NT2/D1 (cell line): ENCODE results near the gene NCBP2.

Experiments used
- SUZ12 ChIP-seq: IDR thresholded peaks from 2 replicates; pipeline ENCODE4 v1.6.1; 2011; ENCODE audit not compliant: insufficient read length, insufficient read depth; ENCODE audit errors: extremely low read depth
- YY1 ChIP-seq: IDR thresholded peaks from 2 replicates; pipeline ENCODE4 v1.6.1; 2011; ENCODE audit not compliant: insufficient read length, insufficient read depth
- ZNF274 ChIP-seq: IDR thresholded peaks from 2 replicates; pipeline ENCODE4 v1.6.1; 2011; ENCODE audit warnings: mild to moderate bottlenecking, low read depth, low read length

DNA sequence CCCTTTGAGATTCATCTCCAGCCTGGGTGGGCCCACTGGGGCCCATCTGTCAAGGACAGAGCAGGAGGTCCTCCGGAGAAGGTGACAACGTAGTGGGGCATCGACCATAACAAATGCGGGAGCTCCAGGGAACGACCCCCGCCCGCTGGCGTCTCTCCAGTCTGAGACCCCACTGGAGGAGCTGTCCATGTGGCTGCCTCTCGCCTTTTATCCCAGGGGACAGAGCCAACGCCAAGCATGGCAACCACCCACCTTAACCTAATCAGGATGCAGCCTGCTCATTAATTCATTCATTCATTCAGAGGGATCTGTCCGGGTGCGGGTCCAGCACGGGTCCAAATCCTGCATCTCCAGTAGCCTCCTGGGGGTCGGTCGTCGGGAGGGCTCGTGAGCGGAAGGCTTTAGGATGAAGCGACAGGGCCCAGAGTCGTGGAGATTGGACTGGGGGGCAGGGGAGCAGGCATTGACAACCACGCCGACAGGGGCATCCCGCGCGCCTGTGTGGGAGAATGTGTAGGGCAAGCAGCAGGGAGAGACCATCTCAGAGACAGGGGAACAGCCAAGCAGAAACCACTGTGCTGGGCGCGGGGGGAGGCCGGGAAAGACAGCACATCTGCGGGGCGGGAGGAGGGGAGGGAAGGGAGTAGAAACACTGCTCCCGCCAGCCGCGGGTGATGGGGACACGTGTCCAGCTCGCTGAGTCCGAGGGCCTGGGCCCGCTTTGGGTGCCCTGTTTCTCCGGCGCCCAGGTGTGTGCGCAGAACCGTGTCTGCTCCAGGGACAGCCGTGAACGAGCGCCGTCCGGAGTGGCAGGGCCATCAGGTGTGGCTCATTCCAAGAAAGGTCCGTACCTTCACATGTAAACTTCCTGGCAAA is 24.4 kb upstream of the NCBP2 start:
- TF ChIP-seq YY1 (no peak), SUZ12 (no peak), ZNF274 (no peak)
